Kidney (tissue), 14 donors: ENCODE results near the gene KCNQ2. TPM values are rescaled to one million over a fixed set of nuclear protein-coding genes. Genes with fewer than 3 reads are reported as not detected.

Experiments
- DNase-seq, 5 donors: peaks; one replicate each; pipeline ENCODE4 v3.0.0-alpha.2; 2013 to 2020
- FAIRE-seq: peaks from 2 replicates; lab custom pipeline; 2012; peaks lifted over from hg19 to GRCh38; lab: Jason Lieb, UNC
- H3K27ac ChIP-seq, 2 donors: one replicate each; pipeline ENCODE4 v1.7.0; 2013; ENCODE audit warnings: low read depth in 2 of 2, low read length in 2 of 2, inconsistent platforms in 1 of 2
- H3K27me3 ChIP-seq: one replicate; pipeline ENCODE4 v1.7.1; 2013; ENCODE audit warnings: low read length, inconsistent platforms; ENCODE audit not compliant: control insufficient read depth, insufficient read depth
- H3K36me3 ChIP-seq, 3 donors: one replicate each; pipeline versions ENCODE4 v1.7.0 to v1.7.1; 2013; ENCODE audit warnings: low read length in 3 of 3, control low read depth in 1 of 3, inconsistent platforms in 1 of 3; ENCODE audit not compliant: insufficient read depth in 3 of 3, control insufficient read depth in 2 of 3
- H3K4me1 ChIP-seq, 3 donors: one replicate each; pipeline versions ENCODE4 v1.7.0 to v1.7.1; 2013; ENCODE audit warnings: low read length in 3 of 3, inconsistent platforms in 1 of 3, low read depth in 1 of 3; ENCODE audit not compliant: control insufficient read depth in 2 of 3, insufficient read depth in 2 of 3
- H3K4me3 ChIP-seq, 3 donors: one replicate each; pipeline versions ENCODE4 v1.7.0 to v1.8.1; 2013; ENCODE audit warnings: low read length in 3 of 3, control low read depth in 1 of 3, inconsistent platforms in 1 of 3
- H3K9ac ChIP-seq, 3 donors: one replicate each; pipeline versions ENCODE4 v1.7.0 to v1.7.1; 2013; ENCODE audit warnings: low read length in 3 of 3, control low read depth in 1 of 3, inconsistent platforms in 1 of 3
- H3K9me3 ChIP-seq, 3 donors: one replicate each; pipeline versions ENCODE4 v1.7.0 to v1.7.1; 2013; ENCODE audit warnings: low read length in 3 of 3, control low read depth in 1 of 3, inconsistent platforms in 1 of 3; ENCODE audit not compliant: control insufficient read depth in 2 of 3, insufficient read depth in 1 of 3
- CTCF ChIP-seq: IDR thresholded peaks from 3 replicates; pipeline ENCODE4 v1.5.1; 2012; ENCODE audit warnings: mild to moderate bottlenecking, moderate library complexity, borderline replicate concordance; ENCODE audit not compliant: insufficient read depth; ENCODE audit errors: extremely low read depth
- intact Hi-C: fragments of 100-400 bp; cut with DNase I; formaldehyde crosslinking; loops from one replicate; pipeline ENCODE4 v1.11.1; 2022
- polyA plus RNA-seq: library from polyadenylated mRNA; stranded (reverse); fragments of 350-450 nt; fragmentation: Illumina TruSeq; extraction: RNeasy Lipid Tissue Mini Kit (QIAGEN cat#74804); gene quantifications from one replicate; pipeline ENCODE4 v1.2.3, GENCODE V29; 2014; ENCODE audit warnings: low read depth, low replicate concordance; ENCODE audit not compliant: insufficient read depth
- total RNA-seq: library from RNA; stranded (reverse); fragmentation: NEBNext Ultra II Directional; extraction: Animal tissue kit (Norgen Biotek cat#: 25700); gene quantifications from one replicate; pipeline ENCODE4 v1.2.1, GENCODE V29; 2021
- donor health status: control.
- donor health status: control.
- donor health status: control.
- donor health status: control.
- donor health status: control.
- donor health status: DM: yes; HTN: yes; CAD: no.
- donor health status: Normal renal cell carcinoma (clear cell type).

Gene KCNQ2
- total and polyA plus RNA-seq, 2 donors from 2014 or later, result 2.2 TPM; not detected in 1

GRCh38 chr20:63505723-63506122 lies 33.3 kb upstream of the KCNQ2 start:
- Histone ChIP-seq H3K9me3 (peaks cover 0 to 14% (median 0%) of the 10 kb centered on the region in 3 donors), H3K36me3 (no peaks in the 10 kb centered on the region), H3K27ac (no peak overlapping the region), H3K4me3 (no peak overlapping the region), H3K9ac (no peak overlapping the region), H3K27me3 (no peaks in the 10 kb centered on the region), H3K4me1 (no peaks in the 10 kb centered on the region)
- intact Hi-C loops, result no loop called here
- no peak for TF ChIP-seq CTCF
- FAIRE-seq (no peak), DNase-seq (peak in 1 of 5 donors; percentile 44)

GRCh38 chr20:63505281-63505680 lies 32.8 kb upstream of the KCNQ2 start:
- no peaks in the 10 kb centered on the region for H3K27me3 ChIP-seq
- no peaks in the 10 kb centered on the region for H3K36me3 ChIP-seq
- H3K9me3 ChIP-seq, result peaks cover 0 to 14% (median 0%) of the 10 kb centered on the region in 3 donors
- DNase-seq (no peak), FAIRE-seq (no peak)
- no peak overlapping the region for H3K4me3 ChIP-seq
- H3K27ac ChIP-seq, result no peak overlapping the region
- intact Hi-C loops, result no loop called here
- no peak overlapping the region for H3K9ac ChIP-seq
- H3K4me1 ChIP-seq, result no peaks in the 10 kb centered on the region
- no peak for TF ChIP-seq CTCF

GRCh38 chr20:63504642-63505041 lies 32.2 kb upstream of the KCNQ2 start:
- peaks cover 0 to 14% (median 0%) of the 10 kb centered on the region in 3 donors for H3K9me3 ChIP-seq
- TF ChIP-seq CTCF, result no peak
- no peak overlapping the region for H3K9ac ChIP-seq
- FAIRE-seq (no peak), DNase-seq (peak in 1 of 5 donors; percentile 15)
- peaks cover 2% of the 10 kb centered on the region for H3K27me3 ChIP-seq
- no peak overlapping the region for H3K4me3 ChIP-seq
- H3K27ac ChIP-seq, result no peak overlapping the region
- intact Hi-C loops, result no loop called here
- H3K4me1 ChIP-seq, result no peaks in the 10 kb centered on the region
- no peaks in the 10 kb centered on the region for H3K36me3 ChIP-seq

- Histone ChIP-seq H3K4me1 (peaks cover 0 to 2% (median 0%) of the 10 kb centered on the region in 3 donors), H3K4me3 (no peak overlapping the region), H3K9ac (no peak overlapping the region), H3K9me3 (peaks cover 0 to 14% (median 0%) of the 10 kb centered on the region in 3 donors), H3K27me3 (peaks cover 2% of the 10 kb centered on the region), H3K36me3 (no peaks in the 10 kb centered on the region), H3K27ac (no peak overlapping the region)
- DNase-seq, result peak in 1 of 5 donors; percentile 49
- intact Hi-C loops, result no loop called here
- TF ChIP-seq CTCF, result no peak
- no peak for FAIRE-seq
Measured at GRCh38 chr20:63503524-63503923, 31.1 kb upstream of the KCNQ2 start.
